ENCODE measurements around the gene ZMPSTE24.

Gene ZMPSTE24

GRCh38 chr1:40313329-40313957 lies 55.4 kb downstream of the ZMPSTE24 start:
- H3K4me3 ChIP-seq (replicated peaks; ENCODE audit: low read depth, low read length), result no peak overlapping the region
- DNase-seq (ENCODE audit: extremely low read depth, low read depth), result no peak
- no peak for TF ChIP-seq CTCF (IDR thresholded peaks at IDR 0.05; ENCODE audit: low read depth, low read length, missing control alignments)

GRCh38 chr1:40313958-40314720 lies 56.1 kb downstream of the ZMPSTE24 start:
- no peak for DNase-seq (ENCODE audit: extremely low read depth, low read depth)
- no peak for TF ChIP-seq CTCF (IDR thresholded peaks at IDR 0.05; ENCODE audit: low read depth, low read length, missing control alignments)
- no peak overlapping the region for H3K4me3 ChIP-seq (replicated peaks; ENCODE audit: low read depth, low read length)

DNA sequence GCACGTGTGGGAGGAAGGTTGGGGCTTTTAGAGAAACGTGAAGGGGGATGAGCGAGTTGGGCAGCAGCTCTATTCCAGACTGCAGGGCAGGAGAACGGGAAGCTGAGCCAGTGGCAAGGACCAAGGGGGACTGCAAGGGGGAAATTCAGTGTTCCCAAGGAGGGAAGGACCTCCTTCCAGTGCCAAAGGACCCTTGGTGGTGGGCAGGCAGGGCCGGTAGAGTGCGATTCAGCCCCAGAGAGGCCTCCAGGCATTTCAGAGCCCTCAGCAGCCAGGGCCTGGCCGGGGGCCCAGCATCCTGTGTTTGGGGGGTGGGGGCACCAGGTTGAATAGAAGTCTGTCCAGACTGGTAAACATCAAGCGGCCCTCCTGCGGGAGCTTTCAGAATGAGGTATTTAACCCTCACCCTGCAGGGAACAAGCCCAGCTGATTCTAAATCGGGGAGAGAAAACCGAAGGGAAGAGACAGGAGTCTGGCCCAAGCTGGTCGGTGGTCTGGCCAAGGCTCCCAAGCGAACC lies 56.7 kb downstream of the ZMPSTE24 start:
- no peak for TF ChIP-seq CTCF (IDR thresholded peaks at IDR 0.05; ENCODE audit: low read depth, low read length, missing control alignments)
- no peak for DNase-seq (ENCODE audit: extremely low read depth, low read depth)
- H3K4me3 ChIP-seq (replicated peaks; ENCODE audit: low read depth, low read length), result no peak overlapping the region

- DNase-seq (ENCODE audit: extremely low read depth, low read depth), result peak; percentile 46
- peak; percentile 84 for TF ChIP-seq CTCF (IDR thresholded peaks at IDR 0.05; ENCODE audit: low read depth, low read length, missing control alignments)
- H3K4me3 ChIP-seq (replicated peaks; ENCODE audit: low read depth, low read length), result peak overlapping the region; percentile 17; the same call in 1 of the 2 replicates
Observed at GRCh38 chr1:40315239-40315794, 57.3 kb downstream of the ZMPSTE24 start.

GRCh38 chr1:40315795-40316594 lies 58.0 kb downstream of the ZMPSTE24 start:
- no peak for DNase-seq (ENCODE audit: extremely low read depth, low read depth)
- no peak for TF ChIP-seq CTCF (IDR thresholded peaks at IDR 0.05; ENCODE audit: low read depth, low read length, missing control alignments)
- H3K4me3 ChIP-seq (replicated peaks; ENCODE audit: low read depth, low read length), result peak overlapping the region; percentile 17

GRCh38 chr1:40316595-40317393 lies 58.8 kb downstream of the ZMPSTE24 start, which contains the start of gene COL9A2:
Gene COL9A2, minus strand, starts transcription at chr1:40317286. Its CDS starts 89 bp downstream, at chr1:40317197.
- no peak for TF ChIP-seq CTCF (IDR thresholded peaks at IDR 0.05; ENCODE audit: low read depth, low read length, missing control alignments)
- no peak for DNase-seq (ENCODE audit: extremely low read depth, low read depth)

More at GRCh38 chr1:40316595-40317393, 58.8 kb downstream of the ZMPSTE24 start, which contains the start of gene COL9A2:
- peak within 1 kb of the TSS; percentile 8 for H3K4me3 ChIP-seq (replicated peaks; ENCODE audit: low read depth, low read length)
